K562 (cell line): ENCODE data around the gene LRRC47. TPM values are rescaled to one million over a fixed set of nuclear protein-coding genes. Genes with fewer than 3 reads are reported as not detected.

Experiments used
- ATAC-seq: fragments of 200-7000 bp; cut with Tn5 transposase; 3 replicates; pipeline ENCODE4 v1.9.1; 2020; ENCODE audit warnings: moderate library complexity
- BruUV-seq: library from RNA; stranded (reverse); fragments of 400-500 nt; replicated peaks from 2 replicates; lab custom pipeline; 2021; lab: Mats Ljungman, UMichigan
- CTCF ChIA-PET: fragments of 300-600 bp; formaldehyde crosslinking; extraction: SDS; loops from one replicate; lab custom pipeline; 2021; ENCODE audit warnings: low intra/inter-chr PET ratio; lab: Yijun Ruan, JAX
- POLR2A ChIA-PET: fragments of 300-600, 350-650 bp; sonication (Branson Sonifier 250); formaldehyde crosslinking; extraction: SDS; loops from one replicate; lab custom pipeline; 2021; ENCODE audit warnings: antibody characterized with exemption, inconsistent platforms; lab: Yijun Ruan, JAX
- DNase-seq, 4 experiments: peaks; one replicate each; pipeline versions ENCODE4 v3.0.0 to v3.0.0-alpha.2; 2011 to 2018; ENCODE audit warnings: low spot score in 3 of 4, mixed read lengths in 3 of 4; ENCODE audit errors: extremely low read depth in 1 of 4
- FAIRE-seq: peaks from 2 replicates; lab custom pipeline; 2011; peaks lifted over from hg19 to GRCh38; lab: Jason Lieb, UNC
- H2AFZ ChIP-seq: 2 replicates; pipeline ENCODE4 v1.6.0; 2011; ENCODE audit warnings: low read depth, low read length, control low read depth, inconsistent platforms
- H3K27ac ChIP-seq: fragments of 200-600 bp; 3 replicates; pipeline ENCODE4 v1.8.0; 2011; ENCODE audit warnings: low read depth, mild to moderate bottlenecking, control low read depth, inconsistent platforms, low read length, moderate library complexity, mixed read lengths; ENCODE audit errors: extremely low read depth
- H3K27me3 ChIP-seq, 2 experiments: fragments of 300-600 bp in 1 of 2; 2 replicates in 1 of 2; 3 replicates in 1 of 2; pipeline versions ENCODE4 v1.6.0 to v1.8.0; 2011; ENCODE audit warnings: inconsistent platforms in 2 of 2, low read length in 2 of 2, mild to moderate bottlenecking in 1 of 2, mixed read lengths in 1 of 2, moderate library complexity in 1 of 2; ENCODE audit not compliant: control insufficient read depth in 2 of 2, insufficient read depth in 2 of 2
- H3K36me3 ChIP-seq: fragments of 300-600 bp; 3 replicates; pipeline ENCODE4 v1.8.0; 2011; ENCODE audit warnings: mild to moderate bottlenecking, low read length, inconsistent platforms; ENCODE audit not compliant: control insufficient read depth, insufficient read depth
- H3K4me1 ChIP-seq, 2 experiments: fragments of 200-600 bp in 1 of 2; replicated peaks in 1 of 2; 2 replicates in 1 of 2; 3 replicates in 1 of 2; pipeline versions ENCODE4 v1.5.1 to v1.8.0; 2011; ENCODE audit warnings: inconsistent platforms in 2 of 2, low read length in 2 of 2, mild to moderate bottlenecking in 1 of 2, mixed read lengths in 1 of 2, moderate library complexity in 1 of 2; ENCODE audit not compliant: control insufficient read depth in 2 of 2, insufficient read depth in 2 of 2
- H3K4me2 ChIP-seq: 2 replicates; pipeline ENCODE4 v1.6.1; 2011; ENCODE audit warnings: low read length, control low read depth, inconsistent platforms, mixed read lengths; ENCODE audit not compliant: insufficient read depth
- H3K4me3 ChIP-seq: fragments of 200-600 bp; sonication (generic), shearing (Covaris generic); 2 replicates; pipeline ENCODE4 v1.5.1; 2016; ENCODE audit warnings: control low read depth, inconsistent platforms
- H3K79me2 ChIP-seq: fragments of 200-600 bp; 3 replicates; pipeline ENCODE4 v1.8.0; 2011; ENCODE audit warnings: low read length, inconsistent platforms; ENCODE audit not compliant: control insufficient read depth, insufficient read depth
- H3K9ac ChIP-seq, 2 experiments: 2 replicates each; pipeline versions ENCODE4 v1.6.0 to v1.6.1; 2011; ENCODE audit warnings: low read depth in 2 of 2, low read length in 2 of 2, control low read depth in 1 of 2, inconsistent platforms in 1 of 2, mild to moderate bottlenecking in 1 of 2, mixed read lengths in 1 of 2; ENCODE audit not compliant: insufficient read depth in 1 of 2
- H3K9me1 ChIP-seq: one replicate; pipeline ENCODE4 v1.6.0; 2011; ENCODE audit warnings: inconsistent platforms, mild to moderate bottlenecking, low read length, moderate library complexity; ENCODE audit not compliant: control insufficient read depth, insufficient read depth
- H3K9me3 ChIP-seq: replicated peaks from 2 replicates; pipeline ENCODE4 v1.5.1; 2011; ENCODE audit warnings: low read depth, low read length, inconsistent platforms; ENCODE audit not compliant: control insufficient read depth, insufficient read depth
- H4K20me1 ChIP-seq: replicated peaks from 2 replicates; pipeline ENCODE4 v1.6.1; 2011; ENCODE audit warnings: low read length, inconsistent platforms, mixed read lengths; ENCODE audit not compliant: control insufficient read depth, insufficient read depth
- ARHGAP35 ChIP-seq: fragments of 450-650 bp; IDR thresholded peaks from 2 replicates; pipeline ENCODE4 v1.6.1; 2018; ENCODE audit not compliant: partially characterized antibody
- ARNT ChIP-seq, 2 experiments: fragments of 450-650 bp; IDR thresholded peaks; 2 replicates each; pipeline ENCODE4 v1.6.1; 2016; ENCODE audit warnings: mild to moderate bottlenecking in 1 of 2
- CREBBP ChIP-seq: IDR thresholded peaks from one replicate; pipeline ENCODE4 v1.6.1; 2012; ENCODE audit warnings: low read depth, mild to moderate bottlenecking, control low read depth, inconsistent platforms, low read length
- GATA2 ChIP-seq: sonication (generic); formaldehyde crosslinking; IDR thresholded peaks from 2 replicates; pipeline ENCODE4 v1.4.0; 2020; ENCODE audit warnings: mild to moderate bottlenecking, missing genetic modification reagents
- KDM4B ChIP-seq, 2 experiments: fragments of 450-650 bp in 1 of 2; sonication (generic) in 1 of 2; IDR thresholded peaks; 2 replicates each; pipeline ENCODE4 v1.6.1; 2016 to 2017; ENCODE audit warnings: borderline replicate concordance in 2 of 2, antibody characterized with exemption in 1 of 2, low read depth in 1 of 2, mild to moderate bottlenecking in 1 of 2
- KDM5B ChIP-seq: fragments of 200-600 bp; sonication (generic); IDR thresholded peaks from 2 replicates; pipeline ENCODE4 v1.6.1; 2012; ENCODE audit warnings: low read depth, mild to moderate bottlenecking, moderate library complexity, low read length, control low read depth, inconsistent platforms; ENCODE audit not compliant: insufficient replicate concordance
- KLF6 ChIP-seq: fragments of 250-450 bp; sonication (Bioruptor Pico); IDR thresholded peaks from 2 replicates; pipeline ENCODE4 v1.4.0; 2020; ENCODE audit warnings: mild to moderate bottlenecking, moderate library complexity, borderline replicate concordance
- MIER1 ChIP-seq: fragments of 450-650 bp; IDR thresholded peaks from 2 replicates; pipeline ENCODE4 v1.6.1; 2016; ENCODE audit warnings: antibody characterized with exemption, mild to moderate bottlenecking, low read depth
- TOE1 ChIP-seq, 2 experiments: fragments of 450-650 bp in 1 of 2; sonication (generic) in 1 of 2; formaldehyde crosslinking in 1 of 2; IDR thresholded peaks; 2 replicates each; pipeline versions ENCODE4 v1.7.1 to v1.8.0; 2016 to 2022; ENCODE audit warnings: borderline replicate concordance in 2 of 2, mild to moderate bottlenecking in 2 of 2, antibody characterized with exemption in 1 of 2, inconsistent platforms in 1 of 2, low read depth in 1 of 2, missing genetic modification reagents in 1 of 2, moderate library complexity in 1 of 2
- XRCC4 ChIP-seq: IDR thresholded peaks from one replicate; pipeline ENCODE4 v1.6.1; 2011; ENCODE audit not compliant: insufficient read depth, insufficient read length; ENCODE audit errors: extremely low read depth
- ZC3H11A ChIP-seq: IDR thresholded peaks from 2 replicates; pipeline ENCODE4 v1.6.1; 2012; ENCODE audit warnings: low read depth, low read length, improper control_type of control experiment
- ZNF224 ChIP-seq: sonication (generic); formaldehyde crosslinking; IDR thresholded peaks from 2 replicates; pipeline ENCODE4 v1.8.0; 2022; ENCODE audit warnings: mild to moderate bottlenecking, missing genetic modification reagents
- WGBS: fragments of 100-300 bp; shearing (Covaris generic); methylation state at CpG from one replicate; pipeline ENCODE4 v1.1.6; 2016; ENCODE audit warnings: low coverage, mixed read lengths; ENCODE audit not compliant: insufficient coverage; ENCODE audit errors: missing lambda C conversion rate; 5-methylcytosine and 5-hydroxymethylcytosine counted together
- in situ Hi-C: fragments of 300-500 bp; cut with MboI; formaldehyde crosslinking; loops from 4 replicates; pipeline ENCODE4 v1.15.0; 2018; ENCODE audit warnings: inconsistent platforms, mixed read lengths
- intact Hi-C: fragments of 100-400 bp; cut with micrococcal nuclease; formaldehyde crosslinking; loops from 2 replicates; pipeline ENCODE4 v1.14.2; 2022
- polyA plus RNA-seq, 8 experiments: library from polyadenylated mRNA; depleted of rRNA in 4 of 8; stranded (reverse) in 5 of 8; unstranded in 3 of 8; fragments of >200 nt; fragmentation: Nextera tagmentation in 2 of 8; fragmentation: Illumina TruSeq in 1 of 8; extraction: Ambion mirVana in 2 of 8; extraction: Trizol in 1 of 8; gene quantifications; 2 replicates each; pipeline versions ENCODE4 v1.2.1 to v1.2.3, GENCODE V29; 2011 to 2014; ENCODE audit warnings: inconsistent platforms in 1 of 8, missing spikeins in 1 of 8
- total RNA-seq, 7 experiments: library from RNA; depleted of rRNA in 6 of 7; stranded (reverse); fragments of >200 nt in 6 of 7; fragmentation: Illumina TruSeq in 2 of 7; extraction: Trizol in 2 of 7; gene quantifications; 2 replicates each; pipeline versions ENCODE4 v1.2.1 to v1.2.3, GENCODE V29; 2011 to 2021; ENCODE audit warnings: low replicate concordance in 1 of 7
- TF ChIP-seq, protein P1 (sequence below): fragments of 250-450 bp; sonication (Bioruptor Pico); IDR thresholded peaks from 2 replicates; pipeline ENCODE4 v1.4.0; 2020
- TF ChIP-seq, protein P2 (sequence below): sonication (generic); formaldehyde crosslinking; IDR thresholded peaks from 2 replicates; pipeline ENCODE4 v1.8.1; 2023; ENCODE audit warnings: mild to moderate bottlenecking, missing genetic modification reagents

The LRRC47 gene
- total and polyA plus RNA-seq, 9 of the 15 experiments (the other 6 are each of a cell fraction or from before 2014, with no cell fraction given) = 4.6 to 68.0 (median 35.9) TPM

DNA sequence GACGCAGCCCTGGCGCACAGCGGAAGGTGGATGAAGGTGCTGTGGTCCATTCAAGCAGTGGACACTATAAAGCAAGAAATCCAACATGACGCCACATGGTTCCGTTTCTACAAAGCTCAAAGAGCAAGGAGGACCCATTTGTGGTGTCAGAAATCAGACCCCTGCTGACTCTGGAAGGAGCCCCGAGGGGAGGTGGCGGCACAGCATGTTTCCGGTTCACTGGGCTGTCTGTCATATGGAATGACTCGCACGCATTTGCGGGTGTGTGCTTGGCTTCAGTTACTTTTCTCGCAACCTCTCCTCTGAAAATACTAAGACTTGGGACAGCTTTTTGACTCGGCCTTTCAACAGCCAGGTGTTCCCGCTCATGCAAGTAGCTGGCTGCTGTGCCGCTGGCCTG lies 29.1 kb upstream of the LRRC47 start:
- Histone ChIP-seq H3K4me1 (peaks cover 7 to 22% of the 10 kb centered on the region in 2 experiments; a peak in 4 of 5 replicates), H3K9me3 (no peaks in the 10 kb centered on the region), H3K9ac (no peak overlapping the region), H4K20me1 (no peaks in the 10 kb centered on the region), H3K27me3 (no peaks in the 10 kb centered on the region), H3K36me3 (peaks cover 87% of the 10 kb centered on the region; the same call in 2 of the 3 replicates), H3K4me2 (no peak overlapping the region), H3K79me2 (no peaks in the 10 kb centered on the region), H3K9me1 (peaks cover 7% of the 10 kb centered on the region), H3K27ac (no peak overlapping the region), H2AFZ (no peak overlapping the region), H3K4me3 (no peak overlapping the region)
- ATAC-seq = no peak
- intact Hi-C loops = no loop called here
- no peak for FAIRE-seq
- no peak for TF ChIP-seq ARNT (IDR thresholded peaks at IDR 0.05)
- no peak for TF ChIP-seq MIER1
- no peak for TF ChIP-seq KLF6
- no peak for TF ChIP-seq TOE1 (IDR thresholded peaks at IDR 0.05; ENCODE audit: borderline replicate concordance)
- no peak for TF ChIP-seq TOE1 (CRISPR knock-in tag; IDR thresholded peaks at IDR 0.05; ENCODE audit: borderline replicate concordance, low read depth)
- POLR2A ChIA-PET = no interaction called here
- WGBS = 82% methylated on average over 15 of the region's 15 CpGs
- DNase-seq = no peak
- in situ Hi-C loops = no loop called here
- BruUV-seq = no TSS peak
- CTCF ChIA-PET = no interaction called here

DNA sequence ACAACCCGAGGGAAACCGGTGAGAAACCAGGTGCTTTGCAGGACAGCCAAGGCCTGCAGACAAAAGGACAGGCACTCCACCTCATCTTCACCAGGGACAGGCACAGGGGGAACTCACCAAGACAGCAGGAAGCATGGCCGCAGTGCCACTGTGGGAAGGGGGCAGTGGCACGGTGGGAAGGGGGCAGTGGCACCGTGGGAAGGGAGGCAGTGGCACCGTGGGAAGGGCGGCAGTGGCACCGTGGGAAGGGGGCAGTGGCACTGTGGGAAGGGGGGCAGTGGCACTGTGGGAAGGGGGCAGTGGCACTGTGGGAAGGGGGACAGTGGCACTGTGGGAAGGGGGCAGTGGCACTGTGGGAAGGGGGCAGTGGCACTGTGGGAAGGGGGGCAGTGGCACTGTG lies 28.4 kb upstream of the LRRC47 start:
- BruUV-seq = no TSS peak
- no peak for TF ChIP-seq XRCC4
- TF ChIP-seq, protein P1, sequence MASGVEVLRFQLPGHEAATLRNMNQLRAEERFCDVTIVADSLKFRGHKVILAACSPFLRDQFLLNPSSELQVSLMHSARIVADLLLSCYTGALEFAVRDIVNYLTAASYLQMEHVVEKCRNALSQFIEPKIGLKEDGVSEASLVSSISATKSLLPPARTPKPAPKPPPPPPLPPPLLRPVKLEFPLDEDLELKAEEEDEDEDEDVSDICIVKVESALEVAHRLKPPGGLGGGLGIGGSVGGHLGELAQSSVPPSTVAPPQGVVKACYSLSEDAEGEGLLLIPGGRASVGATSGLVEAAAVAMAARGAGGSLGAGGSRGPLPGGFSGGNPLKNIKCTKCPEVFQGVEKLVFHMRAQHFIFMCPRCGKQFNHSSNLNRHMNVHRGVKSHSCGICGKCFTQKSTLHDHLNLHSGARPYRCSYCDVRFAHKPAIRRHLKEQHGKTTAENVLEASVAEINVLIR (CRISPR knock-in tag) = no peak
- TF ChIP-seq, protein P2, sequence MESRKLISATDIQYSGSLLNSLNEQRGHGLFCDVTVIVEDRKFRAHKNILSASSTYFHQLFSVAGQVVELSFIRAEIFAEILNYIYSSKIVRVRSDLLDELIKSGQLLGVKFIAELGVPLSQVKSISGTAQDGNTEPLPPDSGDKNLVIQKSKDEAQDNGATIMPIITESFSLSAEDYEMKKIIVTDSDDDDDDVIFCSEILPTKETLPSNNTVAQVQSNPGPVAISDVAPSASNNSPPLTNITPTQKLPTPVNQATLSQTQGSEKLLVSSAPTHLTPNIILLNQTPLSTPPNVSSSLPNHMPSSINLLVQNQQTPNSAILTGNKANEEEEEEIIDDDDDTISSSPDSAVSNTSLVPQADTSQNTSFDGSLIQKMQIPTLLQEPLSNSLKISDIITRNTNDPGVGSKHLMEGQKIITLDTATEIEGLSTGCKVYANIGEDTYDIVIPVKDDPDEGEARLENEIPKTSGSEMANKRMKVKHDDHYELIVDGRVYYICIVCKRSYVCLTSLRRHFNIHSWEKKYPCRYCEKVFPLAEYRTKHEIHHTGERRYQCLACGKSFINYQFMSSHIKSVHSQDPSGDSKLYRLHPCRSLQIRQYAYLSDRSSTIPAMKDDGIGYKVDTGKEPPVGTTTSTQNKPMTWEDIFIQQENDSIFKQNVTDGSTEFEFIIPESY (CRISPR knock-in tag) = no peak
- TF ChIP-seq CREBBP = no peak
- TF ChIP-seq KDM5B = no peak
- no peak for TF ChIP-seq ZNF224
- no peak for TF ChIP-seq KDM4B (IDR thresholded peaks at IDR 0.05; ENCODE audit: borderline replicate concordance in 2 of 2, low read depth in 1 of 2)
- TF ChIP-seq ZC3H11A = no peak
- no peak for TF ChIP-seq ARHGAP35
- TF ChIP-seq GATA2 (CRISPR knock-in tag) = no peak

More for the DNA sequence above, 28.4 kb upstream of the LRRC47 start:
- Histone ChIP-seq H3K27me3 (no peaks in the 10 kb centered on the region), H3K36me3 (peaks cover 86% of the 10 kb centered on the region; the same call in 2 of the 3 replicates), H2AFZ (no peak overlapping the region), H3K9me3 (no peaks in the 10 kb centered on the region), H3K9ac (no peak overlapping the region), H3K27ac (no peak overlapping the region), H4K20me1 (no peaks in the 10 kb centered on the region), H3K9me1 (peaks cover 7% of the 10 kb centered on the region), H3K4me1 (peaks cover 7 to 22% of the 10 kb centered on the region in 2 experiments; a peak in 4 of 5 replicates), H3K4me2 (no peak overlapping the region), H3K79me2 (no peaks in the 10 kb centered on the region), H3K4me3 (no peak overlapping the region)
- ATAC-seq (no peak), DNase-seq (no peak), FAIRE-seq (no peak)
- POLR2A ChIA-PET = no interaction called here
- 83% methylated on average over 3 of the region's 8 CpGs for WGBS
- CTCF ChIA-PET = no interaction called here
- in situ Hi-C loops (no loop called here), intact Hi-C loops (no loop called here)
